ENCODE data around the gene CDC42BPB.

Gene CDC42BPB

DNA sequence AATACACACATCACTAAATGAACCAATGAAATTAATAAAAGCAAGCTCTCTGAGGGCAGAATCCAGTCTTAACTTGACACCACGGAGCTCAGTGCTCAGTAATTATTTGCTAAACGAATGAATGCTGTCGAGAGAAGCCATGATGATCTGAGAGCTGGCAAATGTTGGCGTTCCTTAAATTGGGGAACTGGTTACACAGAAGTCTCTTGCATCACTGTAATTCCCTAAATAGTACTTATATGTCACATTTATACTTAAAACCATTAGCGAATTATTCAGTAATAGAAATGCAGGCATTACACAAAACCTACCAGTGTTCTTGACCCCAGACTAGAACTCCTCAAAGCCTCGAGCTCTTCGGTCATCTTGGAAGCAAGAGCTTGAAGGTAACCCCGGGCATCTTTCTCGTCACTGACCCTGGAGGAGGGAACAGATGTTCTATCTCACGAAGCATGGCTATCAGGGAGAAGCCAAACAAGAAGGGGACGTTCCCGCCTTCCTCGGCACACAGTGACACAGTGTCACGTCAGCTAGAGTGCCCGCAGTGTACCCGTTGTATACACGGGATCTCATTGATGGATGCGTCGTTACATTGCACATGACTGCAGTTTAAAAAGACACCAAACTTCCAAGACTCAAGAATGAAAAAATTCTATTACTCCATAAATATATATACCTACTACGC is 91.2 kb downstream of the CDC42BPB start:
- Histone ChIP-seq H3K36me3 (ENCODE audit: insufficient read depth, low read depth, low read length) (peaks cover 99% of the 10 kb centered on the region), H3K4me3 (ENCODE audit: low read length) (no peak overlapping the region), H3K27me3 (ENCODE audit: insufficient read depth, low read length) (no peaks in the 10 kb centered on the region), H3K27ac (ENCODE audit: low read length) (no peak overlapping the region), H3K4me1 (ENCODE audit: insufficient read depth, low read length) (no peaks in the 10 kb centered on the region), H3K9me3 (ENCODE audit: insufficient read depth, low read depth, low read length) (no peaks in the 10 kb centered on the region), H3K9ac (ENCODE audit: low read depth, low read length) (no peak overlapping the region)

DNA sequence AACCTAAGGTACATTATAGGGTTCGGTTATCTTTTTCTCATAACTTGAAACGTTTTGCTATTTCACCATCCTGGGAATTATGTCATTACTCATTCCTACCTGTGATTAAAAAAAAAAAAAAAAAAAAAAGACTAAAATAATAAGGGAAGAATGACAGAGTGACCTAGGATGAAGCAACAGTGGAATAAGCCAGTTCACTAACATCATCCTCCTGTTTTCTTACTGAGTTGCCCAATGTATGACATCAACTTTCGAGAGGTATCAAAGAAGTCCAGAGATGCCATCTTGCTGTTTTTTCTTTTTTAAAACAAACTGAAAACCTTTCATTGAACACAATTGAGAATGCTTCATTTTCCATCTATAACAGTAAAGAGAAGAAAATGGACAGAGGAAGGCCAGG is 92.1 kb downstream of the CDC42BPB start:
- Histone ChIP-seq H3K4me3 (ENCODE audit: low read length) (no peak overlapping the region), H3K4me1 (ENCODE audit: insufficient read depth, low read length) (no peaks in the 10 kb centered on the region), H3K27ac (ENCODE audit: low read length) (no peak overlapping the region), H3K9me3 (ENCODE audit: insufficient read depth, low read depth, low read length) (no peaks in the 10 kb centered on the region), H3K27me3 (ENCODE audit: insufficient read depth, low read length) (no peaks in the 10 kb centered on the region), H3K36me3 (ENCODE audit: insufficient read depth, low read depth, low read length) (peaks cover 95% of the 10 kb centered on the region), H3K9ac (ENCODE audit: low read depth, low read length) (no peak overlapping the region)

DNA sequence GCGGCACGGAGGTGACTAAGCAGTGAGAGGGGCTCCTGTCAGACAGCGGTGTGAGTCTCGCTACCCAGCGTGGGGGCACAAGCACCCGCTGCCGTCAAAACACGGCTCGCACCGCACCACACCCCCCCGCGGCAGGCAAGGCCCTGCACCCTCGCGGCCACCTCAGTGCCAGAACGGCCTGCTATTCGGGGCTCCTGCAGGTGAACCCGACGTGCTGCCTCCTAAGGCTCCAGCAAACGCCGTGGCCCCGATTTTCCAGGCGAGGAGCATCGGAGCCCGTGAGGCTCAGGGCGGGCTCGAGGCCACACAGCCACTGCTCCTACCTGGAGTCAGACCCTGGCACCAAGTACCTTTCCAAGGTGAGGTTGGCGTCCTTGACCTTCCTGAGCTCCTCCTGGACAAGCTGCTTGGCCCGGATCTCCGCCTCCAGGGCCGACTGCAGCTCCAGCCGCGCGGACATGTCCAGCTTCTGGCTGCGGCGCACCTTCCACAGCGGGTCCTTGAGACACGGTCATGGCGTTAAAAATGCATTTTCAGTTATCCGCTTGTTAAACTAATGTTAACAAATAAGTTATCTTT is 93.1 kb downstream of the CDC42BPB start:
- Histone ChIP-seq H3K4me3 (ENCODE audit: low read length) (no peak overlapping the region), H3K36me3 (ENCODE audit: insufficient read depth, low read depth, low read length) (peaks cover 94% of the 10 kb centered on the region), H3K27ac (ENCODE audit: low read length) (no peak overlapping the region), H3K9ac (ENCODE audit: low read depth, low read length) (no peak overlapping the region), H3K4me1 (ENCODE audit: insufficient read depth, low read length) (no peaks in the 10 kb centered on the region), H3K27me3 (ENCODE audit: insufficient read depth, low read length) (no peaks in the 10 kb centered on the region), H3K9me3 (ENCODE audit: insufficient read depth, low read depth, low read length) (no peaks in the 10 kb centered on the region)

DNA sequence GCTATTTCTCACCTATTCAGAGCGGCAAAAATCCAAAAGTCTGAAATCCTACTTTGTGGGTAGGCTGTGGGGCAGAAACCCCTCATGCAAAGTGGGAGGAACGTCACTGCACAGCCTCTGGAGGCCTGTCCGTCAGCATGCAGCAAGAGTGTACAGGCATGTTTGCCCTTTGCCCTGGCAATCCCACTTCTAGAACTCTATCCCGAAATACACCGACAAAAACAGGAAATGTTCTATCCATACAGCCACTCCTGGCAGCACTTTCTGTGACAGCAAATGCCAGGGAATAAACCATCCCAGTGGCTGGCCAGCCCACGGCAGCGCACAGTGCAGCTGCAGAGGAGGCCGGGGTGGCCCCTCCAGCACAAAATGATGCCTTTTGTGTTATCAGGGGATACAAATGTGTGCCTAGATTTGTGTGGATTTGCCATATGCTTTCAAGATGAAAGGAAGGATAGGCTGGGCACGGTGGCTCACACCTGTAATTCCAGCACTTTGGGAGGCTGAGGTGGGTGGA is 95.2 kb downstream of the CDC42BPB start:
- H3K27me3 ChIP-seq (ENCODE audit: insufficient read depth, low read length), result no peaks in the 10 kb centered on the region
- H3K27ac ChIP-seq (ENCODE audit: low read length), result no peak overlapping the region
- no peaks in the 10 kb centered on the region for H3K4me1 ChIP-seq (ENCODE audit: insufficient read depth, low read length)
- no peaks in the 10 kb centered on the region for H3K9me3 ChIP-seq (ENCODE audit: insufficient read depth, low read depth, low read length)
- no peak overlapping the region for H3K4me3 ChIP-seq (ENCODE audit: low read length)
- peaks cover 93% of the 10 kb centered on the region for H3K36me3 ChIP-seq (ENCODE audit: insufficient read depth, low read depth, low read length)
- H3K9ac ChIP-seq (ENCODE audit: low read depth, low read length), result no peak overlapping the region

DNA sequence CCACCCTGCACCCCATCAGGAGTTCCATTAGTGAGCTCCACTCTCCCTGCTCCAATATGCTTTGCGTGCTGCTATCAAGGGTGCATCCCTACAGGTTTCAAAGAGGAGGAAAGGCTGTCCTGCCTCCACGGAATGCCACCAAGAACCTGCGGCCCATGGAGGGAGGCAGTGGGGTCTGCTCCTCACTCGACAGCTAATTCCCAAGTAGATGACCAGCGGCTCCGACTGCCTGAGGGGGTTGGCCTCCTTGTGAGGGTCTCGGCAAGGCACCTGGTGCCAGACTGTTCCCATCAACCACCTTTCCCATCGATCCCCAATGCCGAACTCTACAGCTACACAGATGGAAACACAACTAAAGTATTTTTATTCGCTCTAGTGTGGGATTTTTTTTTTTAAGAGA is 98.9 kb downstream of the CDC42BPB start:
- Histone ChIP-seq H3K4me3 (ENCODE audit: low read length) (no peak overlapping the region), H3K27ac (ENCODE audit: low read length) (no peak overlapping the region), H3K4me1 (ENCODE audit: insufficient read depth, low read length) (no peaks in the 10 kb centered on the region), H3K27me3 (ENCODE audit: insufficient read depth, low read length) (no peaks in the 10 kb centered on the region), H3K9me3 (ENCODE audit: insufficient read depth, low read depth, low read length) (no peaks in the 10 kb centered on the region), H3K9ac (ENCODE audit: low read depth, low read length) (no peak overlapping the region), H3K36me3 (ENCODE audit: insufficient read depth, low read depth, low read length) (peaks cover 90% of the 10 kb centered on the region)

DNA sequence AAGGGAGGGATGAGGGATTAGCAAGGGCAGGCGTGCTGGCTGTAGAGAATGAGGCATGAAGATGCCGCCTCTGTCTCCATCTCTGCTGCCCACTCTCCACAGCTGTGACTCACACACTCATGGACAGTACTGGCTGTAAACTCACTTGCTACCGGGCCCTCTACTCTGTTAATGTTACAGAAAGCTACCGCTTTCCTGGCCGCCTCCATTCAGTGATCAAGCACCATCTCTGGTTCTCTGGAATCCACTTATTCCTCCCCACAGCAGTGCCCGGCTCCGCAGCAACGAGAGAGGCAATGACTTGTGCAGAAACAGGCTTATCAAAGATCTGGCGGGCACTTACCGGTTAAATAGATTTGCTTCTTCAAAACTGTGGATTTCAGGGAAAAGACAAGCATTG is 100.1 kb downstream of the CDC42BPB start:
- Histone ChIP-seq H3K9ac (ENCODE audit: low read depth, low read length) (no peak overlapping the region), H3K4me3 (ENCODE audit: low read length) (no peak overlapping the region), H3K27ac (ENCODE audit: low read length) (no peak overlapping the region), H3K27me3 (ENCODE audit: insufficient read depth, low read length) (no peaks in the 10 kb centered on the region), H3K36me3 (ENCODE audit: insufficient read depth, low read depth, low read length) (peaks cover 90% of the 10 kb centered on the region), H3K4me1 (ENCODE audit: insufficient read depth, low read length) (no peaks in the 10 kb centered on the region), H3K9me3 (ENCODE audit: insufficient read depth, low read depth, low read length) (no peaks in the 10 kb centered on the region)

DNA sequence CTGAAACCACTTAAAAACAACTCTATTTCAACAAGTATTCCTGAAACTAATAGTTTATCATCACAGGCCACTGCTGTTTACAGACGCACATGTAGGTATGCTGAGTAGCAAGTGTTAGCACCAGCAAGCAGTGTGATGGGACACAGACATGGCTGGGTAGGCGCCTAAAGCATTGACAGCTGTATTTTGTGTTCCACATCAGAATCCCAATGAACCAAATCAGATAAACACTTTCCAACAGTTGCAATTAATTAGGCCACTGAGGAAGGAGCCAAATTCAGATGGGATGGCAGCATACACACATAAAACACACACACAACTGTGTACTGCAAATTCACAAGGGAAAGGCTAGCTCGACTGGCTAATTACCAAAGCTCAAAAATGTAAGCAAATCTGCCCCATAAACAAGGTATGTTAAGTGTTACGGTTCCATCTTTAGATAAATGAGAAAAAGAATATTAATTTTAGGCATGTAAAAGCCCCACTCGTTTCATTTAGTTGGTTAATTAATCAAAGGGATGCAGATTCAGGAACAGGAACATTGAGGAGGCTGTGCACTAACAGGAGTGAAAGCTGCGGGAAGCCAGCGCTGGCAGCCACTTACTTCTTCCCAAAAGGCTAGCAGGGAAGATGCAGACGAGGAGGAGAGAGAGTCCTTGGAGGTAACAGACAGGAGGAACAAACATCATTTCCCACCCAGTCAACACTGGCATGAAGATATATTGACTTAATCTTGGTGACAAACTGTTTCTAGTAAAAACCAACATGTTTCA is 101.5 kb downstream of the CDC42BPB start:
- Histone ChIP-seq H3K9me3 (ENCODE audit: insufficient read depth, low read depth, low read length) (no peaks in the 10 kb centered on the region), H3K36me3 (ENCODE audit: insufficient read depth, low read depth, low read length) (peaks cover 90% of the 10 kb centered on the region), H3K4me1 (ENCODE audit: insufficient read depth, low read length) (no peaks in the 10 kb centered on the region), H3K27me3 (ENCODE audit: insufficient read depth, low read length) (no peaks in the 10 kb centered on the region), H3K4me3 (ENCODE audit: low read length) (no peak overlapping the region), H3K9ac (ENCODE audit: low read depth, low read length) (no peak overlapping the region), H3K27ac (ENCODE audit: low read length) (no peak overlapping the region)

DNA sequence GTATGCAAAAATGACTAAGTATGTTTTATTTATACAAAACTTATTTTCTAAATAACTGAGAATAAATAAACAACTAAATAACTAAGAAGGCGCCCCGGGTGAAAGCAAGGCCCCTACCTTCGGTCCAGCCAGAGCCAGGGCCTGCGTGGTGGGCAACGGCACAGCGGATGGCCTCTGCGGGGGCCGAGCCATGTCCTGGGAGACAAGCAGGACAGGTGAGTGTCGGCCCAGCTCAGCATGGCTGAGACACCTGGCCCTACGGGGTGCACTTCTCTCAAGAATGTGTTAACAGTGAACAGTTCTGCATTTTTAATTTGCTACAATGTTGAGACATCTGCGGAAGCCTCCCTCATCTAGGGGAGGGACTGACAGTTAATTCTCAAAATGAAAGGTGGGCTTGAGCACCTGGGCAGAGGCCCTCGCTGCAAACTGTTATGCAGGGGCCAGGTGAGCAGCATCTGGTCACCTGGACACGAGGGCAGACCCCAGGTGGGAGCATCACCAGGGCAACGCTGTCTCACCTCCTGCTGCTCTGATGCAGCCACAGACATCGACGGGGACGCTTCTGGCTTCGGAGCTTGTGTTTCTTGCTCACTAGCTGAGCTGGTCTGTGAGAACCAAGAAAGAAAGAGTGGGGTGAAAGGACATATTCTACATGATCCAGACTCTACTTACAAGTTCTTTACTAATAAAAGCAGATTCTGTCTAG is 103.1 kb downstream of the CDC42BPB start:
- no peak overlapping the region for H3K27ac ChIP-seq (ENCODE audit: low read length)
- no peaks in the 10 kb centered on the region for H3K27me3 ChIP-seq (ENCODE audit: insufficient read depth, low read length)
- no peak overlapping the region for H3K9ac ChIP-seq (ENCODE audit: low read depth, low read length)
- H3K9me3 ChIP-seq (ENCODE audit: insufficient read depth, low read depth, low read length), result no peaks in the 10 kb centered on the region
- peaks cover 94% of the 10 kb centered on the region for H3K36me3 ChIP-seq (ENCODE audit: insufficient read depth, low read depth, low read length)
- H3K4me3 ChIP-seq (ENCODE audit: low read length), result no peak overlapping the region
- no peaks in the 10 kb centered on the region for H3K4me1 ChIP-seq (ENCODE audit: insufficient read depth, low read length)

DNA sequence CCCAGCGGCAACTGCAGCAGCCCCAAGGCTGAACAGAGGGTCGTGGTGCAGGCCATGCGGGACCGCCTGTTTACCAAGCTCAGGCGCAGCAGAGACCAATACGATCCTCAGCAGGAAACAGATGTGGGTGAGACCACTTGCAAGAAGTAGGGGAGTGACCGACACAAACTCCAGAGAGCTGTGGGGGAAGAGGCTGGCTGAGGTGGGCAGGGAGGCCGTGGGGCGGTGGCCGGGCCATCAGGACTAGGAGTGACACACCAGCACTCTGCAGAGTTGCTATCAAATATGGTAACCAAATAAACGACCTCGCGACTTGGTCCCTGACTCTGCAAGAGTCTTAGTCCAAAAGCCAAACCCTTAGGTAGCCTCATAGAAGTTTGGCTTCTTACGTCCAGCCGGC is 104.2 kb downstream of the CDC42BPB start:
- no peaks in the 10 kb centered on the region for H3K4me1 ChIP-seq (ENCODE audit: insufficient read depth, low read length)
- no peaks in the 10 kb centered on the region for H3K9me3 ChIP-seq (ENCODE audit: insufficient read depth, low read depth, low read length)
- no peaks in the 10 kb centered on the region for H3K27me3 ChIP-seq (ENCODE audit: insufficient read depth, low read length)
- H3K36me3 ChIP-seq (ENCODE audit: insufficient read depth, low read depth, low read length), result peaks cover 92% of the 10 kb centered on the region
- no peak overlapping the region for H3K9ac ChIP-seq (ENCODE audit: low read depth, low read length)
- H3K27ac ChIP-seq (ENCODE audit: low read length), result no peak overlapping the region
- H3K4me3 ChIP-seq (ENCODE audit: low read length), result no peak overlapping the region

DNA sequence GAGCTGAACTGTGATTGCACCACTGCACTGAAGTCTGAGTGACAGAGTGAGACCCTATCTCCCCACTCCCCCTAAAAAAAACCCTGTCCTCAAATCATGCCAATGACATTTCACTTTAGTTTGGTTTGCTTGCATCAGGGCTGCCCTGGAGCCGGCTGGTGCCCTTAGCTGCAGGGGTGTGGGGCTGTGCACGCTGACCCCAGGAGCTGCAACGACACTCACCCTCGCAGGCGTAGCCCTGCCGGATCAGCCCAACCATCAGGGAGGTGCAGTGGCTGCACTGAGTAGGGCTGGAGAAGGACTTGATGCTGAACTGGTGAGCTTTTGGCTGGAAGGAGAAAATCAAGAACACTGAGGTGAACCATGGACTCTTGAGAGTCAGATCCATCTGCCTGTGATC is 105.1 kb downstream of the CDC42BPB start:
- H3K9me3 ChIP-seq (ENCODE audit: insufficient read depth, low read depth, low read length), result no peaks in the 10 kb centered on the region
- no peak overlapping the region for H3K27ac ChIP-seq (ENCODE audit: low read length)
- H3K9ac ChIP-seq (ENCODE audit: low read depth, low read length), result no peak overlapping the region
- no peaks in the 10 kb centered on the region for H3K27me3 ChIP-seq (ENCODE audit: insufficient read depth, low read length)
- H3K36me3 ChIP-seq (ENCODE audit: insufficient read depth, low read depth, low read length), result peaks cover 86% of the 10 kb centered on the region
- no peak overlapping the region for H3K4me3 ChIP-seq (ENCODE audit: low read length)
- no peaks in the 10 kb centered on the region for H3K4me1 ChIP-seq (ENCODE audit: insufficient read depth, low read length)

DNA sequence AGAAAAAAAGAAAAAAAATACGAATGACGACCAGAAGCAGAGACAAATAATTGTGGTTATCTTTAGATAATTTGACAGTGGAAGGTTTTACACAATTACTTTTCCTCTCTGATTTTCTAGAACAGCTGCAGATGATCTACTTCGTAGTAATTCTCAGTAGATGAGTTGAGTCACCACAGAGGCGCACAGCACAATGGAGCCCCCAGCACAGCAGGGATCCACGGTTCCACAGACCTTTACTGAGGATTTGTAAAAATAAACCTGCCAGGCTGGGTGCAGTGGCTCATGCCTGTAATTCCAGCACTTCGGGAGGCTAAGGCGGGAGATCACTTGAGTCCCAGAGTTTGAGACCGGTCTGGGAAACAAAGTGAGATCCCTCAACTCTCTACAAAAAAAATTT is 105.5 kb downstream of the CDC42BPB start:
- no peaks in the 10 kb centered on the region for H3K4me1 ChIP-seq (ENCODE audit: insufficient read depth, low read length)
- H3K9ac ChIP-seq (ENCODE audit: low read depth, low read length), result no peak overlapping the region
- no peaks in the 10 kb centered on the region for H3K27me3 ChIP-seq (ENCODE audit: insufficient read depth, low read length)
- H3K9me3 ChIP-seq (ENCODE audit: insufficient read depth, low read depth, low read length), result no peaks in the 10 kb centered on the region
- peaks cover 88% of the 10 kb centered on the region for H3K36me3 ChIP-seq (ENCODE audit: insufficient read depth, low read depth, low read length)
- H3K27ac ChIP-seq (ENCODE audit: low read length), result no peak overlapping the region
- H3K4me3 ChIP-seq (ENCODE audit: low read length), result no peak overlapping the region

Measured in iPS-20b (cell line).